Sigmoid colon (tissue), 4 donors: ENCODE results near the gene PITHD1.
"Not testable (repeated sequence)": the region's sequence is repeated elsewhere in the genome, so short reads cannot be mapped to it uniquely, and the experiment has no call there.

Source experiments
- CTCF ChIP-seq, 4 experiments: fragments of 450-650 bp in 3 of 4; fragments of 200-600 bp in 1 of 4; IDR thresholded peaks; one replicate each; pipeline ENCODE4 v1.5.1; 2016 to 2019; ENCODE audit warnings: antibody characterized with exemption in 4 of 4, mild to moderate bottlenecking in 3 of 4, moderate library complexity in 2 of 4
- EP300 ChIP-seq, 4 donors: sonication (generic); formaldehyde crosslinking; IDR thresholded peaks; one replicate each; pipeline ENCODE4 v1.6.1; 2017; ENCODE audit warnings: antibody characterized with exemption in 4 of 4
- POLR2A ChIP-seq, 2 donors: fragments of 450-650 bp; IDR thresholded peaks; one replicate each; pipeline ENCODE4 v1.6.1; 2016; ENCODE audit warnings: antibody characterized with exemption in 2 of 2, mild to moderate bottlenecking in 2 of 2, moderate library complexity in 2 of 2
- POLR2AphosphoS5 ChIP-seq, 4 donors: sonication (generic); formaldehyde crosslinking; IDR thresholded peaks; one replicate each; pipeline ENCODE4 v1.6.1; 2017; ENCODE audit warnings: antibody characterized with exemption in 4 of 4

- not testable (repeated sequence) for TF ChIP-seq POLR2A, CTCF, POLR2AphosphoS5, EP300 (IDR thresholded peaks at IDR 0.05)
These were observed 4.9 kb downstream of the PITHD1 start for GRCh38 chr1:23783141-23783540.
